SH-SY5Y (cell line): ENCODE data around the gene RNF149.

Experiments
- GATA2 ChIP-seq: IDR thresholded peaks from 2 replicates; pipeline ENCODE4 v1.6.1; 2011; ENCODE audit warnings: mild to moderate bottlenecking, low read depth, low read length
- GATA3 ChIP-seq: IDR thresholded peaks from 2 replicates; pipeline ENCODE4 v1.6.1; 2011; ENCODE audit warnings: low read depth, mild to moderate bottlenecking, low read length, moderate library complexity

- TF ChIP-seq GATA2 (no peak), GATA3 (no peak)
Measured at GRCh38 chr2:101354420-101355311, 46.2 kb upstream of the RNF149 start.
